Measurements from ENCODE around the gene RLBP1.

DNA sequence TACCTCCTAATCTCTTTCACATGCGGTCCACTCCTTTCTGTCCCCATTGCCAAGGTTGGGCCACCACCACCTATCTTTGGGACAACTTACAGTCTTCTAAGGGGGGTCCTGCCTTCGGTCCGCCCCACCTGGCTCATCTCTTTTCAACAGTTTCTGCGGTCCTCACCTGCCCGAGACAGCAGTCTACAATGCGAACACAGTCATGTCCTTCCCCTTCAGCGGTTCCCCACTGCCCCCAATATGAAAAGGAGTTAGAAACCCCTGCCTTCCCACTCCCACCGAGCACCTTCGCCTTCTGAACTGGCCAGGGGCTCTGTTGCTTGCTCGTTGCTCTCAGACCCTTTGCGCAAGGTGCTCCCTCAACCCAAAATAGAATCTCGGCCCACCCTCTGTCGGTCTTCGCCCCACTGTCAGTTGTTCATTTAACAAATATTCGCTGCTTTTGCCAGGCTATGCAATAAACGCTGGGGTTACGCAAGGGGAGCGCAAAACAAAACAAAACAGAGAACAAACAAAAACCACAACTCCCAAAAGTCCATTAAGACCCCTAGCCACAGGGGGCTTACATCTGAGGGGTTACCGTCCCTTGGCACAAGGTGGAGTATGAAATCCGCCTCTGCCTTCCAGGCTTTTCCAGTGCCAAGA is 21.8 kb upstream of the RLBP1 start:
- TF ChIP-seq, protein P1, sequence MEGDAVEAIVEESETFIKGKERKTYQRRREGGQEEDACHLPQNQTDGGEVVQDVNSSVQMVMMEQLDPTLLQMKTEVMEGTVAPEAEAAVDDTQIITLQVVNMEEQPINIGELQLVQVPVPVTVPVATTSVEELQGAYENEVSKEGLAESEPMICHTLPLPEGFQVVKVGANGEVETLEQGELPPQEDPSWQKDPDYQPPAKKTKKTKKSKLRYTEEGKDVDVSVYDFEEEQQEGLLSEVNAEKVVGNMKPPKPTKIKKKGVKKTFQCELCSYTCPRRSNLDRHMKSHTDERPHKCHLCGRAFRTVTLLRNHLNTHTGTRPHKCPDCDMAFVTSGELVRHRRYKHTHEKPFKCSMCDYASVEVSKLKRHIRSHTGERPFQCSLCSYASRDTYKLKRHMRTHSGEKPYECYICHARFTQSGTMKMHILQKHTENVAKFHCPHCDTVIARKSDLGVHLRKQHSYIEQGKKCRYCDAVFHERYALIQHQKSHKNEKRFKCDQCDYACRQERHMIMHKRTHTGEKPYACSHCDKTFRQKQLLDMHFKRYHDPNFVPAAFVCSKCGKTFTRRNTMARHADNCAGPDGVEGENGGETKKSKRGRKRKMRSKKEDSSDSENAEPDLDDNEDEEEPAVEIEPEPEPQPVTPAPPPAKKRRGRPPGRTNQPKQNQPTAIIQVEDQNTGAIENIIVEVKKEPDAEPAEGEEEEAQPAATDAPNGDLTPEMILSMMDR (IDR thresholded peaks at IDR 0.05), result no peak
- TF ChIP-seq POLR2A (IDR thresholded peaks at IDR 0.05) (no peak), POLR2AphosphoS5 (IDR thresholded peaks at IDR 0.05) (no peak), EP300 (IDR thresholded peaks at IDR 0.05) (no peak)
